GM12874 (cell line): ENCODE results near the gene TADA3.

Experiments
- CTCF ChIP-seq: IDR thresholded peaks from 2 replicates; pipeline ENCODE4 v1.5.1; 2011; ENCODE audit warnings: low read depth, mild to moderate bottlenecking, control low read depth, low read length, moderate library complexity; ENCODE audit not compliant: insufficient read depth

The TADA3 gene

GRCh38 chr3:9749645-9750555, 42.4 kb downstream of the TADA3 start, which contains the start of gene OGG1:
Gene OGG1, plus strand, starts transcription at chr3:9749952. Its CDS starts 335 bp downstream, at chr3:9750287.
- no peak for TF ChIP-seq CTCF

DNA sequence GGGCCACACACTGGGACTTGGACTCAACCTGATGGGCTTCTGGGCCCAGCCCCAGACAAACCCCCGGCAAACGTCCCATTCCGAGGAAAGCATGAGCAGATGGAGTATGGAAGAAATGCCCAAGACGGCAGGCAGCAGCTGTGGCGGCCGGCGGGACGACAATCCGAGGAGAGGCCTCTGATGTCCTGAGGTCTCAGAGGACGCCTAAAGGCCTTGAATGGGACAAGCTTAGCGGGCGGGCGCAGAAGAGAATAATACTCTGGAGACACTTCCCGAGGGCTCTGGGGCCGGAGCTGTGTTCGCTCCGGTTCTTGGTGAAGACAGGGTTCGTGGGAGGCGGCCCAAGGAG, 43.0 kb downstream of the TADA3 start:
- TF ChIP-seq CTCF = no peak

DNA sequence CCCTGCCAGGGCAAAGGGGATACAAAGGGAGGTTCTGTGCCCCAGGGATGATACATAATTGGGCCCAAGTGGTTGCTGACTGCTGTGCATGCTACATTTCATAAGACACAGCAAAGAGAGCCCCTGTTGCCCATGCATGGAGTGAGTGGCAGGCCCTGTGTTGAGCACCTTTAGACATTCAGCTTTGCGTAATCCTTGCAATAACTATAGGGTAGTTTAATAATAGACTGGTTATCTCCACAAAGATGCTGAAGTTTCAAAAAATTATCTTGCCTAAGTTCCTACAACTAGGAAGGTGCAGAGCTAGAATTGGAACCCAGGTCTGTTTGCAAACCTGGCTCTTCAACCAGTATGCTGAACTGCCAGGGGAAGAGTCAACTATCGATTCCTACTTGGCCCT, 44.2 kb downstream of the TADA3 start:
- TF ChIP-seq CTCF = no peak

- no peak for TF ChIP-seq CTCF
Measured at GRCh38 chr3:9747267-9747666, 45.0 kb downstream of the TADA3 start.

- no peak for TF ChIP-seq CTCF
Measured at GRCh38 chr3:9746330-9746729, 45.9 kb downstream of the TADA3 start.

GRCh38 chr3:9745521-9745920, 46.8 kb downstream of the TADA3 start:
- no peak for TF ChIP-seq CTCF

DNA sequence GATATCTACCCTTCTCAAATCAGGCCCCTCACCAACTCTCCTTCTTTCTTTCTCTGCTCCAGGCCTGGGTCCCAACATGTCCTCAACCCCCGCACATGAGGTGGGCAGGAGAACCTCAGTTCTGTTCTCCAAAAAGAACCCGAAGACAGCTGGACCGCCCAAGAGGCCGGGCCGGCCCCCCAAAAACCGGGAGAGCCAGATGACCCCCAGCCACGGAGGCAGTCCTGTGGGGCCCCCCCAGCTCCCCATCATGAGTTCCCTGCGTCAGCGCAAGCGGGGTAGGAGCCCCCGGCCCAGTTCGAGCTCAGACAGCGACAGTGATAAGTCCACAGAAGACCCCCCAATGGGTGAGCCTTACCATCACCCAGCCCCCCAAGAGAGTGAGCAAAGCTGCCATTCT, 48.1 kb downstream of the TADA3 start:
- no peak for TF ChIP-seq CTCF
